Loucy (cell line): Measurements from ENCODE around the gene PXN.

Source experiments
- EZH2phosphoT487 ChIP-seq: fragments of 200-600 bp; IDR thresholded peaks from 2 replicates; pipeline ENCODE4 v1.6.1; 2018; ENCODE audit warnings: antibody characterized with exemption, mild to moderate bottlenecking, moderate library complexity, borderline replicate concordance
- TF ChIP-seq, protein P1 (sequence below): fragments of 200-600 bp; sonication (generic); conservative IDR thresholded peaks from 2 replicates; pipeline ENCODE4 v1.5.1; 2014; ENCODE audit warnings: mild to moderate bottlenecking, antibody characterized with exemption, low read length

DNA sequence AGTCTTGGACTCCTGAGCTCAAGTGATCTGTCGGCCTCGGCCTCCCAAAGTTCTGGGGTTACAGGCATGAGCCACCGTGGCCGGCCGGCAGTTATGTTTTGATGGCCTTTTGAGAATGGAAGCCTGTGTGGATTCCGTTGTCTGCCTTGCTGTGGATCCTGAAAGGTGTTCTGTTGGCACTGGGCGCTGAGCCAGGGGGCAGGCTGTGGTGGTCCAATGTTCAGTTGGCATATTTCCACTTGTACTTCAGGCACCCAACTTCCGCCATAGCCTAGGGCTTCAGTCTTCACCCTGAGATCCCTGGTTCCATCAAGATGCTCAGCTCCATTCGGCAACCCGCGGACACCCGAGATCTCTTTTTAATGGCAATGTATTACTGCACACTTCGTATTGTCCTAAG, 58.3 kb downstream of the PXN start:
- TF ChIP-seq, protein P1, sequence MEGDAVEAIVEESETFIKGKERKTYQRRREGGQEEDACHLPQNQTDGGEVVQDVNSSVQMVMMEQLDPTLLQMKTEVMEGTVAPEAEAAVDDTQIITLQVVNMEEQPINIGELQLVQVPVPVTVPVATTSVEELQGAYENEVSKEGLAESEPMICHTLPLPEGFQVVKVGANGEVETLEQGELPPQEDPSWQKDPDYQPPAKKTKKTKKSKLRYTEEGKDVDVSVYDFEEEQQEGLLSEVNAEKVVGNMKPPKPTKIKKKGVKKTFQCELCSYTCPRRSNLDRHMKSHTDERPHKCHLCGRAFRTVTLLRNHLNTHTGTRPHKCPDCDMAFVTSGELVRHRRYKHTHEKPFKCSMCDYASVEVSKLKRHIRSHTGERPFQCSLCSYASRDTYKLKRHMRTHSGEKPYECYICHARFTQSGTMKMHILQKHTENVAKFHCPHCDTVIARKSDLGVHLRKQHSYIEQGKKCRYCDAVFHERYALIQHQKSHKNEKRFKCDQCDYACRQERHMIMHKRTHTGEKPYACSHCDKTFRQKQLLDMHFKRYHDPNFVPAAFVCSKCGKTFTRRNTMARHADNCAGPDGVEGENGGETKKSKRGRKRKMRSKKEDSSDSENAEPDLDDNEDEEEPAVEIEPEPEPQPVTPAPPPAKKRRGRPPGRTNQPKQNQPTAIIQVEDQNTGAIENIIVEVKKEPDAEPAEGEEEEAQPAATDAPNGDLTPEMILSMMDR = no peak
- TF ChIP-seq EZH2phosphoT487 = no peak
